DMS79 (cell line): ENCODE results near the gene EXOC3L4.

Experiments used
- DNase-seq: peaks from one replicate; lab custom pipeline; 2025; lab: John Stamatoyannopoulos, UW

Gene EXOC3L4

DNA sequence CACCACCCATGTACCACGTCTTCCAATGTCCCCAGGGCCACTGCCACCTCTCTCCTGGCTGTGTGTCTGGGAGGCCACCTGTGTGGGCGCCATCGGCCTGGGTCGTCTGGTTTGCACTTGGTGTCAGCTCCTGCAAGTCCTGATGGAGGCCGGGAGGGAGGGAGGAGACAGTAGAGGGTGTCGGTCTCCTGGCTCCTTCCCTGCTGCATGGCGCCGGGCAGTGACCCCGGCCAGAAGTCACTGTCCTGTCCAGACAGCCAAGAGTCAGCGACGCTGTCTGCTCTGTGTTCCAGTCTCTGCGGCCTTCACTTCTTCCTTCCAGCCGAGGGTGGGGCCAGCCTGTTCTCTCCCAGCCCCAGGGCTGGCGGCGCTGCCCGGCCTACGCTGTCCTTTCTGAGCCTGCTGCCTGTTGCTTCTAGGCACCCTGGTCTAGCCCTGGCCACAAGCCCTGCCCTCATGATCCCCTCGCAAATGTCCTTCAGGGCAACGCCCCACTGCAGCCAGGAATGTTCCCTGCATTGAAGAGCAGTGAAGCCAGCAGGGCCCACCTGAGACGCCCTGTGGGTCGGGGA lies 23.5 kb upstream of the EXOC3L4 start:
- no peak for DNase-seq

DNA sequence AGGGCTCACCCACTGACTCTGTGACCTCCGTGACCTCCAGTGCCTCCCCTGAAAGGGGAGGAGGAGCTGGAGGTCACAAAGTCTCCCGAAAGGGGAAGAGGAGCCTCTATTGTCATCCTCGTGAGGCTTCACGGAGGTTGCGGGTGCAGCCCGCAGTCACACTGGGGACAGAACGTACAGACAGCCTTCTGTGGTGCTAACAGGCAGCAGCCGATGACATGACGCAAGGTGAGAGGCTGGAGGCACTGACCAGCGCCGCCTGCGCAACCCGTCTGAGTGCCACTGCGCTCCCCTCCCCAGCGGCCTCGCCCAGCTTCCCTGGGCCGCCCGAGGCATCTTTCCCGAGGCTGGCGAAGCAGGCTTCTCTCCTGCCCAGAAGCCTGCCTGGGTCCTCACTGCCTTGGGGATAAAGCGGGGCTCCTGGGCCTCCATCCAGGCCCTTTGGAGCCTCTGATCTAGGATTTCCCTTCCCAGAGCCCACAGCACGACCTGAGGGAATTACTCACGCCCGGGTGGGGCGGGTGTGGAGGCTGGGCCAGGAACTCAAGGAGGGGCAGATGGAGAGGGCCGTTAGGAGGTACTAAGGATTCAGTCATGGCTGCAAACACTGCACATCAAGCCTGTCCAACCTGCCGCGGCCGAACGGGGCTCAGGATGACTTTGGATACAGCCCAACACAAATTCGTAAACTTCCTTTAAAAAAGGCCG lies 22.8 kb upstream of the EXOC3L4 start:
- no peak for DNase-seq

DNA sequence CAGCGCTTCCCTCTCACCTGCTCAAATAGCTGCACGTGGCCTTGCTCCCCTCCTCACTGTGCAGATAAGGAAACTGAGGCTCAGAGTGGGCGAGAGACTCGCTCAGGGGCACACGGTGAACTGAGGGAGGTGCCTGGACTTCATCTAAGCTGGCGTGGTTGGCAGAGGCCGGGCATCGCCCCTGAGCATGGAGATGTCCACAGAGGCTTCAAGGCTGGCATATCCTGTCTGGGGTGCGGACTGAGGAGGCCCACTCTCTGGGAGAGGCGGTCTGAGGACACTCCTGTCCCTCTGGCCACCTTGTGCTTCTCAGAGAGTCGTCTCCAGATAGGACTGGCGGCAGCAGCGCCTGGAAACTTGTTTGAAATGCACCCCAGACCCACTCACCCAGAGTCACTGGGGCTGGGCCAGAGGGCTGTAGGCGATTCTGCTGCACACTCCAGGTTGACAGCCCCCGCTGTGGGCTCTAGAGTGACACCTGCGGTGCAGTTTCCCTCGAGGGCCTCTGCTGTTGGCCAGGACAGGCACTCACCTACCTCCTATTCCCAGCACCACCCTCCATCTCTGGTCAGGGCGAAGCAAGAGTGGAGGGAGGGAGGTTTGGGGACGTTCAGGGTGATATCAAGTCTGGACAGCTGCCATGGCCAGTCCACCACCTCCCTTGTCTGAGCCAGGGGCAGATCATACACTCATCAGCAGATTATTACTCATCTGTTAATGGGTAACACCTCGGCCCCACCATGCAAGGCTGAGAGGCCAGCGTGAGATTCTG lies 21.7 kb upstream of the EXOC3L4 start:
- DNase-seq: no peak

DNA sequence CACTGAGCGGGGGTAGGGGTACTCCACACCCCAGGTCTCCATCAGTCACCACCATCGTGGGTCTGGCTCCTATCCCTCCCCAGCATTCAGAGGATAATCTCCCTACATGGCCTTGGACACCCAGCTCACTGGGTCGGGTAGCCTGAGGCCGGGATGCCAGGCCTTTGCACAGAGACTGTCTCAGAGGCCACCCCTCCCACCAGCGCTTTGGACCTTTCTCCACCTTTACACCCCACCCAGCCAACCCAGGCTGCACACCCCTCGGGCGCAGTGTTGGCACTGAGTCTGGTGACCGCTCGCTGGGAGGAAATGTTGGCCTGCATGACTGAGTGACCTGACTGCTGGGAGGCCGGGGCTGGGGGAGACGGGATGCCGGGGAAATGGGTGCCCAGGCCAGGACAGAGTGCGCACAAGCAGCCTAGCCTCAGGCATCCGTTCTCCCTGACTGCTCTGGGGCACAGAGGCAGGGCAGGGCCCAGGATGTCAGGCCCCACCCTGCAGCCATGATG lies 21.1 kb upstream of the EXOC3L4 start:
- DNase-seq: no peak

DNA sequence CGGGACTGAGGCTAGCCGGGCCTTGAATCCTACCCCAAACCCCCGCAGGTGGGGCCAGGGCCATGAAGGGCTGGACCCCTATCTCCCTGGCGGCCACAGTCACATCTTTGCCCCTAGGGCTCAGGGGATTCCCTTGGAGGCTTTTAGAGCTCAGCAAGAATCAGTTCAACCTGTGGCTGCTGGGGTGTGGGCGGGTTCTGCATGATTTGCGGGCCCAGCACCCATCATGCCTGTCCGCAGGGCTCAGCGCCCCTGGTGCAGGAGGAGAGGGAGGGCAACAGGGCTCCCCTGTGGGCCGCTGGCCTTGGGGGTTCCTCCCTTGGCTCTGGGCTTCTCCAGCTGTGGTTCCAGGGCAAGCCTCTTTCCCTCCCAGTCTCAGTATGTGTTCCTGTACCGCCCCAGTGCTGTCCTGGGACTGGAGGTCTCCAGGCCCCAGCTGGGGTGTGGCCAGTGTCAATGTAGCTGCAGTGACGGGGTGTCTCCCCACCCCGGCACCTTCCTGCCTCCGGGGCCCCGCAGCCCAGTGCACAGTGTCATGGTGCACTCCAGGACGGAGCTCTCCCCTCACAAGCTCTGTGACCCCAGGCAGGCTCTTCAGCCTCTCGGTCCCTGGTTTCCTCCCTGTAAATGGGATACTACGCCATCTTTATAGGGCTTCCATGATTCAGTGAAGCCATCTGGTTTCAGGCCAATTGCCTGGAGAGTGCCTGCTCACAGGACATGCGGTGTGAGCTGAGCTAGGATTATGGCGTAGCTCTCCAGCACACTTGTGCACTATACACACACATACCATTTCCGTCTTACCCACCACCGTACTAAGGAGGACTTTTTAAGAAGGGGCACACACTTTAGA lies 20.4 kb upstream of the EXOC3L4 start:
- DNase-seq: no peak

DNA sequence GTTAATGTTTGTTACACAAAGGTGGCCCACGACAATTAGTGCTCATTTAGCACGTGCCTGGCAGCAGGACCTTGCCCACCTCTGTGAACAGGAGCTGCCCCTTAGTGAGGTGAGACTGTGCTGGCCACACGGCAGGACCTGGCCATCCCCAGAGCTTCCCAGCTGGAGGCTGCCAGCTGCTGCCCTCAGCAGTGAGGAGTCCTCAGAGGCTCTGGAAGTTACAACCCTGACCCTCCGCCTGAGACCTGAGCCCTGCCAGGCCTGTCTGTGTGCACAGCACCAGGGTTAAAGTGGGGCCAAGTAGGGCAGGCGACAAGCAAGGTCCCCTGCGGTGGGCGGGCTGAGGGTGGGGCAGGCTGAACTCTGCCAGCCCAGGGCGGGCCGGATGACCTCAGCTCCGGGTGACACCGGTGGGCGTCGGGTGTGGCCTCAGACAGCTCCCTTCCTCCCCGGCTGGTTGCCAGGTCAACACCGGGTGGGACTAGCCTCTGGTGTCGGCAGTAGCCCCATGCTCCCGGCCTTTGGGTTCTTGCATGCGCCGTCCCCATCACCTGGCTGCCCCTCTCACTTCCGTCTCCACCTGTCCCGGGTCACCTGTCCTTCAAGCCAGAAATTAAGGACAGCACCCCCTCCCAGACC lies 19.7 kb upstream of the EXOC3L4 start:
- DNase-seq: no peak

DNA sequence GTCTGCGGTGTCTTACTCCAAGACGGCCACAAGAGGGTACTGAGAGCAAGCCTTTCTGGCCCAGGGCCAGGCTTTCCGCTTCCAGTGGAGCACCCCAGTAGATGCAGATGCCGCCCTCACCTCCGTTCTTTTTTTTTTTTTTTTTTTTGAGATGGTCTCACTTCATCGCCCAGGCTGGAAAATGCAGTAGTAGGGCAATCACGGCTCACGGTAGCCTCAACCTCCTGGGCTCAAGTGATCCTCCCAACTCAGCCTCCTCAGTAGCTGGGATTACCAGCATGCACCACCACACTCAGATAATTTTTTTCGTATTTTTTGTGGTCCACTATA lies 16.1 kb upstream of the EXOC3L4 start:
- peak; percentile 80 for DNase-seq

DNA sequence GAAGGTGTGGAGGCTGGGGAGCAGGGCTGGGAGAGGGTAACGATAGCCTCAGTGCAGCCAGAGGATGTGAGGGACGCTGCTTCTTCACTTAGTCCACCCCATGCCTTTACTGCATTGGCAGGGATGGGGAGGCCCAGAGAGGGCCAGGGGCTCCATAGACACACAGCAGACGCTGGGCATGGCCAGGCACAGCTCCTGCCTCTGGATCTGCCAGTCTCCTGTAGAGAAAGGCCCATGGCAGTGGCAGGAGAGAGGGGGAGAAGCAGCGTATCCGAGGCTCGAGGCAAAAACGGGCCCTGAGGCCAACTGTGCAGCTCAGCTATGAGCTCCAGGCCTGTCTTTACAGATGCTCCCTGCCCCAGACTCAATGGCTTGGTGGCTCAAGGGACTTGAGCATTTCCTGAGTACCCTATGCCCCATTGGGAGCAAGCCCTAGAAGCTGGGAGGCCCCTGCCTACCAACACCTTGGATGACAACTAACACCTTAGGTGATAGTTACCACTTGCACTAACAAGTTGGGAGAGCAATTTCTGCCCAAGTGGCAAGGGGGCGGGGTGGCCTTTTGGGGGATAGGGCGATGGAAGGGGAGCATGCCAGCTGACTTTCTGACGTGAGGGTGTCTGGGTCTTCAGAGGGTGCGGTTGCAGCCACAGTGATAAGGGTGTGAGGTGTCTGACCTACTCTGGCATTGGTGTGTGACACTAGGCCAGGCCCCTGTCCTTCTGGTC lies 15.5 kb upstream of the EXOC3L4 start:
- DNase-seq: no peak

DNA sequence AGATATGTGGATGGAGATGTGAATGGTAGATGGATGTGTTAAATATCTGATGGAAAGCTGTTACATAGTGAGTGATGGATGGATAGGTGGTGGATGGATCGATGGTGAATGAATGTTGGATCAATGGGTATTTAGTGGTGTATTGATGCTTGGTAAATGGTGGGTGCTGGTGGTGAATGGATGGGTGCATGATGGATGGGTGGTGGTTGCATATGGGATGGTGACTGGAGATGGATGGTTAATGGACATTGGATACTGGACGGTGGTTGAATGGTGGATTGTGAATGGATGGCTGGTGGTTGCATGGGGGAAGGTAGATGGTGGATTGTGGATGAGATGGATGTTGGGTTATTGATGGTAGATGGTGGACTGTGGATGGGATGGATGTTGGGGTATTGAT lies 12.6 kb upstream of the EXOC3L4 start:
- no peak for DNase-seq

DNA sequence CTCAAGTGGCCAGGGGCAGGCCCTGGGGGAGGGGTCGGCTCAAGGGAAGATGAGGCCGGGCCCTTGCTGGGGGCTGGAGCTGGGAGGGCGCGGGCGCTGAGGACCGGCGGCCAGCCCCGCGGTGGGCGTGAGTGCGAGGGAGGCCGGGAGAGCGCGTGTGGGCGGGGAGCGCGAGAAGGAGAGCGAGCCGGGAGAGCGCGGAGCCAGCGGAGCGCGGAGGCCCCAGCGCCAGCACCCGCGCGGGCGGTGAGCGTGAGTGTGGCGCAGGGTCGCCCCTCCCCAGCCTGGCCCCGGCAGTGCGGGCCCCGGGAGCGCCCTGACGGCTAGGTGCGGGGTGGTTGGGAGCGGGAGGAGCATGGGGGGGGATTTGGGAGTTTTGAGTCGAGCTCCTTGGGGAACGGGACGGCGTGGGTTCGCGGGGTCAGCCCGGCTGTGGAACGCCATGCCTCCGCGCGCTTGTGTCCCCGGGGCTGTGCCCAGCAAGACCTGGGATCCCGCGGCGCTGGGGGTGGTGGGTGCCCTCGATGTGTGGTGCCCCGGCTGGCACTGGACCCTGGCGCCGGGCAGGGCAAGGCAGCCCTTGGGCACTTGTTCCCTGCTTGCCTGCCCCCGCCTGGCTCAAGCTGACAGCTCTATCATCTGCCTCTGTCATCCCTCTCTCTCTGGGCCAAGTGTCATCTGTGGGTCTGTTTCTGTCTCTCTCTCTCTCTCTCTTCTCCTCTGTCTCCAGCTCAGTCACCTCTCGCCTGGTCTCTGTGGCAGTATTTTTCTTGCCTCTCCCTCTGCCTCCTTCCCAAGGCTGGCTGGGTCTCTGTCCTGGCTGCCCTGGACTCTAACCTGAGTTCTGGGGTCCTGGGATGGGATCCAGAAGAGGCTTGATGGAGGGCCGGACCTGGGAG lies 10.3 kb upstream of the EXOC3L4 start, which contains the start of gene LBHD2:
TSS of gene LBHD2 (plus strand) at position 190 of the 899 bp plus-strand sequence. CDS start 1,803 bp downstream, outside the sequence.
- no peak for DNase-seq

DNA sequence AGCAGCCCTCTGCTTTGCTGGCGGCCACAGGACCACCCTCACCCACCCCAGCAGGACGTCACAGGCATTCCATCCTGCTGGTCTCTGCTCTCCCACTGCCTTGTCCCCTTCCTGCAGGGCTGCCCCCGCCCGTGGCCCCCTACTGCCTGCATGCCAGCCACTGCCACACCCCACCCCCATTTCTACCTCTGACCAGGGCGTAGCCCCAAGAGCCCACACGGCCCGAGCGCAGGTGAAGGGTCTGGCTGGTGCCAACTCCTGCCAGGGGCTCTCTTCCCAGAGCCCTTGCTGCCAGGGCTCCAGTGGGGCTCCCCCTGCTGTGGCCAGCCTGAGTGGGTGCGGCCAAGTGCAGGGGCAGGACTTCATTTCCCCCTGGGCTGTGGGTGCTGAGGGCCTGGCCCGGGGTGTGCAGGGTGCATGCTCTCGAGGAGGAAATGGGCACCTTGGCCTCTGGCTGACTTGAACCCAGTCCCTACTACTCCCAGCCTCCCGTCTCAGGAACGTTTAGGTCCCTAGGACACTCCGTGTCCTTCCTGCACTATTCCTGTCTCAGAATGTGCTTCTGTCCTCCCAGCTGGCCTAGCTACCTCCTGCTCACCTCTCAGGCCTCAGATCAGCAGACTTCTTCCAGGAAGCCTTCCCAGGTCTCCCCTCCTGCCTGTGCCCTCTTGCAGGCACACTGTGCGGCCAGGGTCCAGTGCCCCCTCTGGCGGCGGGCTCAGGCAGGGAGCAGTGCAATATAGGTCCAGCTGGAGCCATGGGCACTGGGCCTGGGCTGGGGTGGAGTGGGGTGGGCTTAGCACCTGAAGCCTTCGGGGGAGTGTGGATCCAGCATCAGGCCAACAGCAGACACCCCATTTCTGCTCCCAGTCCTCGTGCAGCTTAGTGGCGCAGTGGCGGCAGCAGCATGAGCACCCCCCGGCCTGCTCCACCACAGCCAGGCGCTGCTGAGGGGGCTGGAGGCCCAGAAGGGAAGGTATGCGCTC lies 9.1 kb upstream of the EXOC3L4 start:
- no peak for DNase-seq

DNA sequence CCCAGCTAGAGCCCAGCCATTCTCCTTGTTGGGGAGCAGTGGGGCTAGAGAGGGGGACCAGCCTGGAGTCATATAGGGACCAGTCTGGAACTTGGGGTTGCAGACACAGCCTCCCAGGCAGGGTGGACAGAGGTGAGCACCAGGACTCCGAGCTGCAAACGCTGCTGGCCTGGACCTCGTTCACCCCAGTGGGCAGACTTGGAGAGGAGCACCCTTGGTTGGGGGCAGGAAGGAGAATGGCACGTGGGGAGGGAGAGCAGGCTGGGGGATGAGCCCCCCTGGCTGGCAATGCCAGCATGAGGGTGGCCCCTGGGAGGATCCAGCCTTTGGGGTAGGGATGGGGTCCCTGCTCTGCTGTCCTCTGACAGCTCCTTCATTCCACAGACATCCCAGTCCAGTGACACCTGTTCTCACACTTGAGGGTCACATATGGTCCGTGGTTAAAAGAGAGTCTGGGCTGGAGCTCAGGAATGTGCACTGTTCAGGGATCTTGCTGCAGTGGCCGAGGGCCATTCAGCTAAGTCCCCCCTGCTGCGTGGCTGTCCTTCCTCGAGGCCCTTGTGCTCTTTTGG lies 7.7 kb upstream of the EXOC3L4 start:
- DNase-seq: no peak

DNA sequence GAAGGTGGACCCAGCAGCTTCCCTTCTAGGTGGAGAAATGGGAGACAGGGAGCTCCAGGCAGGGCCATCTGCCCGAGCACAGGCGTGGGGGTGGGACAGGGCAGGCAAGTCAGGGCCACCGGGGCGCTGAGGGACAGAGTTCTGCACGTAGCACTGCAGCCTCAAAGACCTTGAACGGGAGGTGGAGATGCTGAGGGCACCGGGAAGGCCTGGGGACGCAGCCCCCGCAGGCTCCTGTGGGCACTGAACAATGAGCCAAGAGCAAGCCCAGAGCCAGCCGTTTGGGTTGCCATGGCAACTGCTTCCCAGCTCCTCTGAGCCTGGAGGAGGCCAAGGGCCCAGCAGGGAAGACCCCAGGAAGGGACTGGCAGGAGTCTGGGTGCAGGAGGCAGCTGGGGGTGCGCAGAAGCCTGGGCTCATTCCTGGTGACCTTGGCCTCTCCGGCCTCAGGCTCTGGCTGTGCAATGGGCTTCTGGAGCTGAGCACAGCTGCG lies 7.1 kb upstream of the EXOC3L4 start:
- DNase-seq: no peak

DNA sequence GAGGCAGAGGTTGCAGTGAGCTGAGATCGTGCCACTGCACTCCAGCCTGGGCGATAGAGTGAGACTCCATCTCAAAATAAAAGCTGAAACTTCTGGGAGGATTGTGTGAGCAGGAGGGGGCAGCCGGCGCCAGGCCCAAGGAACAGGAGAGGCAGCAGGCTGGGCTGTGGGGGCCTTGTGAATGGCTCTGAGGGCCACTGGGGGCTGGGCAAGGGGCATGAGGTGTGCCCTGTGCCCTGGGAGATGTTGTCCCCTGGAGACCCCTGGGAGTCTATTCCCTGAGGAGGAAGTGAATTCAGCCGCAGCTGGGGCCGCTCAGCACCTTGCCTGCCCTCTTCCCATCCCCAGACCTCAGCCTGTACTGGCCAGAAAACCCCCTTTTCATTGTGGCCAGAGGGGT lies 5.6 kb upstream of the EXOC3L4 start:
- DNase-seq: no peak

DNA sequence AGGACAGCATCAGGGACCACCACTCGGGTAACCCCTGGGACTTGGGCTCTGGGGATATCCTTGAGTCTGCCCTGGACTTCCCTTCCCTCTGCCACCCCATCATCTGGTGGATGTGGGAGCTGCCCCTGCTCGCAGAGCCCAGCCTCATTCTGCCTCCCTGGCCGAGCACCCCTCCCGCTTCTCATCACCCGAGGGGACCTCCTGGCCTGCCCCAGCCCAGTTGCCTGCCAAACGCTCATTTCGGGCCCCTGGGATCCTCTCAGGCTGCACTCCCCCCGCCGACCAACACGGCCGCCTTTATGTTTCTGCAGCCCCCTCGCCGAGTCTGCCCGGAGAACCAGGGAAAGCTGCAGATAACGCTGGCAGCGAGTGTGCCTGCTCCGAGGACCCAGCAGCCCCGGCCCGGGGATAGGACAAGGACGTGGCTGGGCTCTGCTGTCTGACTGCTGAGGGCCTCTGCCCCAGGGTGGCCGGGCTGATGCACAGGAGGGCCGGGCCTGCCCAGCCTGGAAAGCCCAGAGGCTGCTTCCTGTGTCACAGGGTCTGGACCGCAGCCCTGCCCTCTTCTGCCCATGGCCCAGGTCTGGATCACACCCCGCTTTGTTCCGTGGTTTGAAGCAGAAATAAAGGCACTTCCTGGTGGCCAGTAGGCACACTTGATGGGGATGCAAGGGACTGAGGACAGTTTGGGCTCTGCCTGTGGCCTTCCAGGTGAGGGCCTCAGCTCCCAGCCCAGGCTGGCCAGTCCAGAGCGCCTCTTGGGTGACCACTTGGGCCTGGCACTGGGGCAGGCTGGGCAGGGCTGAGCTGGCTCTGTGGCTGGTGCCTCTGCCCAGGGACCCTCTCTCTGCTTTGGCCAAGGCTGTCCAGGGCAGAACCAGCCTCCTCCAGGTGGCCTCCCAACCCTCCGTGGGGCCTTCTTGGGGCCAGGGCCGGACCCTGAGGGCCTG lies 4.9 kb upstream of the EXOC3L4 start:
- no peak for DNase-seq

DNA sequence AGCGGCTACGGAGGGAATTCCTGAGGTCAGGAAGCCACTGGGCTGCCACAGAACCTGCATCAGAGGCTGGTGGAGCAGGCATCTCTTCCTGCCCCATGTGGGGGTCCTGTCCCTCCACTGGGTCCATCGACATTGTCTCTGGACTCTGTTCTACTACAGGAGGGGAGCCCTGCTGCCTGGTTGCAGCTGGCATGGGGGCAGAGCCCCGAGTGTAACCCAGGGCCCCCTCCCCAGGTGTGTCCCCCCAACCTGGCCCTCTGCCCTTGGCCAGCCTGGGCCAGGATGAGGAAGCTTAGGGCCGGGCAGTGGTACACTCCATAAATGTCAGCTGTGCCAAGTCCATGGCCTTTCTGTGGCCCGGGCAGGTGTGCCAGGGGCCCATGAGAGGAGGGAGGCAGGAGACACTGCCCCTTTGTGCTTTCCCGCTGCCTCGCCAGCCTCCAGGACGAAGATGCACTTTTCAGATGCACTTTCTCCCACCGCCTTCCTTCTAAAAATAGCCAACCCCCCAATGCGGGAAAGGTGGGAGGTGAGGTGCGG lies 4.0 kb upstream of the EXOC3L4 start:
- DNase-seq: no peak
